MV-4-11 (cell line): ENCODE results near the gene LELP1.
A peak's percentile ranks its signal among the peaks of the same experiment; 100 is the strongest.
"Not testable (repeated sequence)": the region's sequence is repeated elsewhere in the genome, so short reads cannot be mapped to it uniquely, and the experiment has no call there.

Experiments
- DNase-seq: peaks from one replicate; lab custom pipeline; 2025; lab: John Stamatoyannopoulos, UW

Gene LELP1

GRCh38 chr1:153203130-153203529 is at the start of gene LELP1:
Gene LELP1 (plus strand): TSS chr1:153203430. CDS start chr1:153204708, 1,278 bp downstream.
- no peak for DNase-seq

DNA sequence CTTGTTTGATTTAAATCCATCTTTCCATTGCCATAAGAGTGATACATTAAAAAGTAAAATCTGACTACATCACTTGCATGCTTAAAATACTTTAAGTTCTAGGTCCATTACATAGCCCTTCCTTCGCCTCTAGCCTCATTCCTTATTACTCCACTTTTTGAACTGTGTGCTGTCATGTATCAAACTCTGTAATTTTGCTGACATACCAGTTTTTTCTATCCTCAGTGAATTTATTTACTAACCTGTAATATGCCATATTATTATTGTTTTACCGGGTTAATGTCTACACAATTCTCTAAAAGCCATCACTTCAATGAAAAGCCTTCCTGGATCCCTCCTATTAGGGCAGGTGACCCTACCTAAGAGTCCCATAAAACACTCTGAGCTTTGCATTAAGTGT is 47.7 kb upstream of the LELP1 start:
- no peak for DNase-seq

GRCh38 chr1:153168686-153169085 is 34.5 kb upstream of the LELP1 start:
- DNase-seq, result no peak

DNA sequence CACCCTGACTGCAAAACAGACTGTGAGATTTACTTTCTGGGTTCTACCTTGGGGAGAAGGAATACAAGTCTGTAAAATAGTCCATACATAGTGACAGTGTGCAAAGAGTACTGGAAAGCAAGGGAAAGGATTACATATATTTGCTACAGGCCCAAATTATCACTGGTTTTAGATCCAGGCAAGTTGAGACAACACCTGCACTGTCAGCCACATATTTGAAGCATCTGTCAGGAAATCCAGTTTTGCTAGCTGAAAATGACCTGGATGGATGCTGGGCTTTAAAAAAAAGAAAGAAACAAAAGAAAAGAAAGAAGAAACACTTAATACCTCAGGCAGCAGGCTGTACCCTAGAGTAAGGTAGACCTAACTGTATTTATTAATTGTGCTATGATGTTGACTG is 28.6 kb upstream of the LELP1 start:
- DNase-seq, result no peak

GRCh38 chr1:153178922-153179321 is 24.3 kb upstream of the LELP1 start:
- no peak for DNase-seq

- no peak for DNase-seq
Measured at GRCh38 chr1:153180556-153180955, 22.7 kb upstream of the LELP1 start.

- DNase-seq, result not testable (repeated sequence)
Measured at GRCh38 chr1:153188301-153188700, 14.9 kb upstream of the LELP1 start.

DNA sequence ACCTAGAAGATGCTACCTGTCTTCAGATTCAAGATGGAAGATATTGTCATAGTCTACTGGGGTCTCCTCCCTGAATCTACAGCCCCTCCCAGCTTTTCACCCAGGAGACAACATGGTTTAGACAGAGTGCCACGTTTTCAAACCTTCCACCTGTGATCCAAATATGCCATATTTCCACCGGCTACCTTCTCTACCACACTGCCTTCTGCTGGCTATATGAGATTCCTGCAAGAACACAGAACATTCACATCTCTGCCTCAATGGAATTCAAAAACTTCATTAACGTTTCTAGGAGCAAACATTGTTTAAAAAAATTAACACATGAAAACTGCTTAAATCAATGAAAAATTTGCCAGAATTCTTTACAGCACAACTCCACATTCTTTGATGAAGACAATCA is 12.9 kb upstream of the LELP1 start:
- DNase-seq, result no peak

- no peak for DNase-seq
Measured at GRCh38 chr1:153192697-153193096, 10.5 kb upstream of the LELP1 start.

GRCh38 chr1:153194331-153195050 is 8.7 kb upstream of the LELP1 start:
- no peak for DNase-seq

DNA sequence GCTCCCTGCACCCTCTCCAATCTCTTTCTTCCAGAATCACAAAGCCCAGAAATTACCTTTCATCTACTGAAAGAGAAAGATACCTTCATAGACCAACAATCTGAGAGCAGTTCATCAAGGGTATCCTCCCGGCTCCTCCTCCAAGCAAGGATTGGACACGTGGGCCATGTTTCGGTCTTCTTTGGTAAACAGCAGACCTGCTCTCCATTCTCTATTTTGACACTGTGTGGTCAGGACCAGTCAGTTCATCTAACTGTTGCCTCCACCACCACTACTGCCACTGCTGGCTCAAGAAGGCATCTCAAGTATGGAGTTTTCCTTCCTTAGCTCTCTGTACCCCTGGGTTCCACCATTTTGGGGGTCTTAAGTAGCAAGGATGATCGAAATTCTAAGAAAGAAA is 8.0 kb upstream of the LELP1 start:
- no peak for DNase-seq

- DNase-seq, result no peak
Measured at GRCh38 chr1:153202006-153202405, 1.2 kb upstream of the LELP1 start.

DNA sequence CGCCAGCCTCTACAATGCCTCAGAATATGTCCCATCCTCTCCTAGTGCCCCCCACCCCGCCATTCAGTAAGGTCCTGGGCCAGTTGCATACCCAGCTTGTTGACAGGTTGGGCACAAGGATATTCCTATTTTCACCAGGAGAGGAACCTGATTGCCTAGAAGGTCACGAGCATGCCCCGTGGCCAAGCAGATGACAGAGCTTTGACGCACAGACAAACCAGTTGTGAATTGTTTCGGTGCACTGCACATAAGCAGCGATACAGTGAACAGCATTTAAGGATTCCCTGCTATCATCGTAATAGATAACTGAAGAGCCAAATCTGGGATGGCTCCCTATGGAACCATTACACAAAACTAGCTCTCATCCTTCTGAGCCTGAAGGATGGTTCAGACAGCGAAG is 3.4 kb downstream of the LELP1 start:
- DNase-seq, result no peak

GRCh38 chr1:153210206-153210605 is 7.0 kb downstream of the LELP1 start:
- no peak for DNase-seq

GRCh38 chr1:153212201-153212600 is 9.0 kb downstream of the LELP1 start:
- no peak for DNase-seq

GRCh38 chr1:153213519-153213918 is 10.3 kb downstream of the LELP1 start:
- no peak for DNase-seq

GRCh38 chr1:153217212-153217611 is 14.0 kb downstream of the LELP1 start, which contains the start of gene PRR9:
Gene PRR9 (plus strand): TSS chr1:153217584. CDS start chr1:153218145, 561 bp downstream.
- DNase-seq, result no peak

GRCh38 chr1:153217744-153218416 is 14.7 kb downstream of the LELP1 start:
- no peak for DNase-seq

DNA sequence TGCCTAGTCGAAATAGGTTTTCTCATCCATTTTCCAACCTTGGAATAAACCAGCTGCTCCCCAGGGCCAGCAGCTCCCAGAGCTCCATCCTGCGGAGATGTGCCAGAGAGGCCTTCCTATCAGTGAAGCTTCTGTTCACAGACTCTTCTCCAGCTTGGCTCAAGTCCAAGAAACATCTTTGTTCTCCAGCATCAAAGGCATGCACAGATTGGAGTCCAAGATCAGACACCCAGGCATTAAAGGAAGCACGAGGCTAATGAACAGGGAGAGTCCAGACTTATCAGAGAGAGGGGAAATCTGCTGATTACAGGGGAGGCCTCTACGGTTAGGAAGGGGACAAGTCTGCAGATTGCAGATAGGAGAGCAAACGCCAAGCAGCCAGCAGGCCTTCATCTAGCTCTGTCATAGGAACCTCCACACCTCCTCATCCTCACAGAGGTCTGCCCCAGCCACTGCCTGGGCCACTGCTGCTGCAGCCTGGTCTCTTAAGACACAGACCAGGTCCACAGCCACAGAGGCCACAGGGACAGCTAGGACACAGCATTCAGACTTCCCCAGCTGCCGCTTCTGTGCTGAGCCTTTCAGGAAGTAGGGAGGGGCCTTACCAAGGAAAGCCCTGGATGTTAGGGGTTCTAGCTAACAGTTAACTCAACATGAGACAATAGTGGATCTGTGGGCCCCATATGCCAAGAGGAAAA is 17.5 kb downstream of the LELP1 start:
- no peak for DNase-seq

- DNase-seq, result peak; percentile 52
Measured at GRCh38 chr1:153223040-153223891, 20.0 kb downstream of the LELP1 start.

DNA sequence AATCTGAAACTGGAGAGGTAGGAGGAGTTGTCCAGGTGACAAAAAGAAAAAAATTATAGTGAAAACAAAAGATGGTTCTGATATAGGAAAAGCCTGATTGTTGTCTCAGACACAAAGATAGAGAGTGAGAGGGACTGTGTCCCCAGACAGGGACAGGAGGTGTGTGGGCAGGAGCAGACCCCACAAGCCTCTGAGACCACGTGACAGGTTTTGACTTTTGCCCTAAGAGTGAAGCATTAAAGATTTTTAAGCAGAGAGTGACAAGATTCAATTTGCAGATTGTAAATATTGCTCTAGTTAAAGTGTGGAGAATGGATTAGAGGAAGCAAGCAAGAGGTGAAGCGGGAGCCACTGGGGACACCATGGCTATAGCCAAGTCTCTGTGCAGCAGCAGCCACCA is 24.6 kb downstream of the LELP1 start:
- no peak for DNase-seq

- DNase-seq, result no peak
Measured at GRCh38 chr1:153228491-153228890, 25.3 kb downstream of the LELP1 start.
